HepG2 (cell line): ENCODE measurements around the gene PRSS38. TPM values are rescaled to one million over a fixed set of nuclear protein-coding genes. Genes with fewer than 3 reads are reported as not detected.

Source experiments
- ATAC-seq: fragments of 200-7000 bp; cut with Tn5 transposase; 3 replicates; pipeline ENCODE4 v1.9.1; 2020; ENCODE audit warnings: mild to moderate bottlenecking, moderate library complexity
- BruUV-seq: library from RNA; stranded (reverse); fragments of 400-500 nt; replicated peaks from 2 replicates; lab custom pipeline; 2021; lab: Mats Ljungman, UMichigan
- CTCF ChIA-PET: fragments of 300-600 bp; formaldehyde crosslinking; extraction: SDS; loops from one replicate; lab custom pipeline; 2021; ENCODE audit warnings: low total read pairs, inconsistent platforms, low intra/inter-chr PET ratio; lab: Yijun Ruan, JAX
- POLR2A ChIA-PET: fragments of 350-600 bp; sonication (Branson Sonifier 250); formaldehyde crosslinking; loops from one replicate; lab custom pipeline; 2020; ENCODE audit warnings: antibody characterized with exemption, inconsistent platforms; lab: Yijun Ruan, JAX
- DNase-seq: peaks from one replicate; pipeline ENCODE4 v3.0.0-alpha.2; 2015; ENCODE audit warnings: low spot score
- FAIRE-seq: peaks from 3 replicates; lab custom pipeline; 2011; peaks lifted over from hg19 to GRCh38; lab: Jason Lieb, UNC
- H2AFZ ChIP-seq: one replicate; pipeline ENCODE4 v1.6.1; 2011; ENCODE audit warnings: low read length, inconsistent platforms
- H3K27ac ChIP-seq: fragments of 300-600 bp; 3 replicates; pipeline ENCODE4 v1.8.0; 2011; ENCODE audit warnings: mixed run types, mild to moderate bottlenecking, mixed read lengths, low read length, inconsistent platforms; ENCODE audit not compliant: insufficient read depth; ENCODE audit errors: extremely low read length
- H3K27me3 ChIP-seq, 2 experiments: fragments of 200-600 bp in 1 of 2; 2 replicates in 1 of 2; 3 replicates in 1 of 2; pipeline versions ENCODE4 v1.6.0 to v1.8.0; 2011; ENCODE audit warnings: low read length in 2 of 2, mild to moderate bottlenecking in 2 of 2, moderate library complexity in 2 of 2, inconsistent platforms in 1 of 2; ENCODE audit not compliant: insufficient read depth in 2 of 2, control insufficient read depth in 1 of 2
- H3K36me3 ChIP-seq, 2 experiments: fragments of 200-600 bp in 1 of 2; replicated peaks in 1 of 2; 2 replicates in 1 of 2; 3 replicates in 1 of 2; pipeline versions ENCODE4 v1.5.1 to v1.8.0; 2011; ENCODE audit warnings: low read length in 2 of 2, inconsistent platforms in 1 of 2; ENCODE audit not compliant: insufficient read depth in 2 of 2, control insufficient read depth in 1 of 2
- H3K4me1 ChIP-seq: 2 replicates; pipeline ENCODE4 v1.5.1; 2012; ENCODE audit warnings: low read length, inconsistent platforms; ENCODE audit not compliant: insufficient read depth
- H3K4me2 ChIP-seq: 2 replicates; pipeline ENCODE4 v1.6.0; 2011; ENCODE audit warnings: low read depth, low read length, inconsistent platforms
- H3K4me3 ChIP-seq, 3 experiments: fragments of 200-600 bp in 1 of 3; sonication (generic), shearing (Covaris generic) in 1 of 3; replicated peaks in 1 of 3; 2 replicates each; pipeline ENCODE4 v1.5.1; 2011 to 2016; ENCODE audit warnings: low read length in 3 of 3, inconsistent platforms in 2 of 3, low read depth in 2 of 3, mild to moderate bottlenecking in 2 of 3, control low read depth in 1 of 3, mixed read lengths in 1 of 3; ENCODE audit not compliant: insufficient read depth in 1 of 3
- H3K79me2 ChIP-seq: one replicate; pipeline ENCODE4 v1.6.1; 2011; ENCODE audit warnings: low read length, inconsistent platforms; ENCODE audit not compliant: insufficient read depth
- H3K9ac ChIP-seq: 2 replicates; pipeline ENCODE4 v1.6.0; 2011; ENCODE audit warnings: mild to moderate bottlenecking, low read depth, low read length, inconsistent platforms; ENCODE audit not compliant: insufficient read depth
- H3K9me3 ChIP-seq: 2 replicates; pipeline ENCODE4 v1.5.1; 2012; ENCODE audit warnings: mild to moderate bottlenecking, low read length
- H4K20me1 ChIP-seq: 2 replicates; pipeline ENCODE4 v1.6.0; 2011; ENCODE audit warnings: inconsistent platforms, mild to moderate bottlenecking, low read length, moderate library complexity; ENCODE audit not compliant: insufficient read depth
- IKZF4 ChIP-seq: sonication (generic); formaldehyde crosslinking; IDR thresholded peaks from 2 replicates; pipeline ENCODE4 v1.5.1; 2020; ENCODE audit warnings: borderline replicate concordance, mild to moderate bottlenecking, low read depth, missing genetic modification reagents; ENCODE audit errors: not compliant biosample characterization
- KAT8 ChIP-seq: IDR thresholded peaks from 2 replicates; pipeline ENCODE4 v1.6.1; 2016; ENCODE audit warnings: missing genetic modification reagents, missing compliant biosample characterization
- MNT ChIP-seq: fragments of 450-650 bp; IDR thresholded peaks from 2 replicates; pipeline ENCODE4 v1.6.1; 2016
- NFYB ChIP-seq: sonication (generic); formaldehyde crosslinking; IDR thresholded peaks from 2 replicates; pipeline ENCODE4 v1.4.0; 2020; ENCODE audit warnings: missing genetic modification reagents
- ONECUT2 ChIP-seq: sonication (generic); formaldehyde crosslinking; IDR thresholded peaks from 2 replicates; pipeline ENCODE4 v1.4.0; 2020; ENCODE audit warnings: missing genetic modification reagents
- ZMYM4 ChIP-seq: sonication (generic); formaldehyde crosslinking; IDR thresholded peaks from 2 replicates; pipeline ENCODE4 v1.8.1; 2023; ENCODE audit warnings: mild to moderate bottlenecking, missing genetic modification reagents
- ZNF12 ChIP-seq: sonication (generic); formaldehyde crosslinking; IDR thresholded peaks from 2 replicates; pipeline ENCODE4 v1.5.0; 2020; ENCODE audit warnings: missing genetic modification reagents
- ZNF251 ChIP-seq: sonication (generic); formaldehyde crosslinking; IDR thresholded peaks from 2 replicates; pipeline ENCODE4 v1.9.0; 2021; ENCODE audit warnings: mild to moderate bottlenecking, missing genetic modification reagents
- ZNF687 ChIP-seq: sonication (generic); formaldehyde crosslinking; IDR thresholded peaks from 2 replicates; pipeline ENCODE4 v1.5.1; 2020; ENCODE audit warnings: mild to moderate bottlenecking, missing genetic modification reagents, moderate library complexity
- ZXDC ChIP-seq: sonication (generic); formaldehyde crosslinking; IDR thresholded peaks from 2 replicates; pipeline ENCODE4 v1.5.0; 2020; ENCODE audit warnings: mild to moderate bottlenecking, missing genetic modification reagents
- WGBS: methylation state at CpG from one replicate; pipeline ENCODE4 v1.1.6; 2017; ENCODE audit warnings: low lambda C conversion rate; 5-methylcytosine and 5-hydroxymethylcytosine counted together
- in situ Hi-C: cut with HindIII; loops from 2 replicates; pipeline ENCODE4 v1.10.0; 2017; ENCODE audit warnings: low pct_unique_long_range_greater_than_20kb; ENCODE audit not compliant: extremely low pct_ligation_motif_present
- intact Hi-C: fragments of 100-400 bp; cut with micrococcal nuclease; formaldehyde crosslinking; loops from one replicate; pipeline ENCODE4 v1.10.0; 2022; ENCODE audit not compliant: unreplicated experiment
- polyA plus RNA-seq, 8 experiments: library from polyadenylated mRNA; depleted of rRNA in 3 of 8; stranded (reverse) in 7 of 8; unstranded in 1 of 8; fragments of >200 nt; fragmentation: Illumina TruSeq in 4 of 8; extraction: Trizol in 4 of 8; gene quantifications; 2 replicates each; pipeline versions ENCODE4 v1.2.1 to v1.2.3, GENCODE V29; 2011 to 2016; ENCODE audit warnings: low read depth in 4 of 8, missing spikeins in 1 of 8, mixed read lengths in 1 of 8; ENCODE audit not compliant: insufficient read depth in 1 of 8
- total RNA-seq, 5 experiments: library from RNA; depleted of rRNA; stranded (reverse); fragments of >200 nt; fragmentation: Illumina TruSeq; extraction: Trizol; gene quantifications; 2 replicates each; pipeline ENCODE4 v1.2.3, GENCODE V29; 2016; ENCODE audit warnings: low read depth in 1 of 5

PRSS38 gene
- total and polyA plus RNA-seq, 2 of the 13 experiments (the other 11 are each of a cell fraction or from before 2014, with no cell fraction given), result not detected

GRCh38 chr1:227767401-227768124 lies 47.9 kb upstream of the PRSS38 start:
- Histone ChIP-seq H3K4me3 (no peak overlapping the region), H4K20me1 (peaks cover 5% of the 10 kb centered on the region; the same call in 1 of the 2 replicates), H3K9ac (no peak overlapping the region), H3K79me2 (no peaks in the 10 kb centered on the region), H3K36me3 (peaks cover 12 to 37% of the 10 kb centered on the region in 2 experiments; a peak in 4 of 5 replicates), H3K4me2 (no peak overlapping the region), H2AFZ (no peak overlapping the region), H3K27me3 (no peaks in the 10 kb centered on the region), H3K4me1 (no peaks in the 10 kb centered on the region), H3K27ac (no peak overlapping the region), H3K9me3 (no peaks in the 10 kb centered on the region)
- ChIA-PET CTCF (no interaction called here), POLR2A (no interaction called here)
- DNase-seq, result no peak
- in situ Hi-C loops (no loop called here), intact Hi-C loops (no loop called here)
- BruUV-seq, result no TSS peak
- TF ChIP-seq ZNF12 (CRISPR knock-in tag) (no peak), IKZF4 (no peak), MNT (peak; percentile 92)
- no peak for FAIRE-seq
- 95% methylated on average over 2 of the region's 6 CpGs for WGBS
- ATAC-seq, result no peak

GRCh38 chr1:227768125-227768439 lies 47.4 kb upstream of the PRSS38 start:
- POLR2A ChIA-PET, result no interaction called here
- CTCF ChIA-PET, result no interaction called here
- Histone ChIP-seq H3K9me3 (no peaks in the 10 kb centered on the region), H3K36me3 (peaks cover 11 to 37% of the 10 kb centered on the region in 2 experiments; a peak in 4 of 5 replicates), H3K27me3 (no peaks in the 10 kb centered on the region), H3K79me2 (no peaks in the 10 kb centered on the region), H3K4me2 (no peak overlapping the region), H3K4me3 (no peak overlapping the region), H3K9ac (no peak overlapping the region), H2AFZ (no peak overlapping the region), H4K20me1 (peaks cover 5% of the 10 kb centered on the region; the same call in 1 of the 2 replicates), H3K27ac (no peak overlapping the region), H3K4me1 (no peaks in the 10 kb centered on the region)
- ATAC-seq, result no peak
- intact Hi-C loops, result no loop called here
- 100% methylated on average over 3 of the region's 7 CpGs for WGBS
- no peak for DNase-seq
- no TSS peak for BruUV-seq
- no peak for FAIRE-seq
- in situ Hi-C loops, result no loop called here
- TF ChIP-seq KAT8 (CRISPR knock-in tag), result no peak
- TF ChIP-seq ZXDC, result no peak
- no peak for TF ChIP-seq ZMYM4 (CRISPR knock-in tag)
- no peak for TF ChIP-seq ONECUT2 (CRISPR knock-in tag)
- TF ChIP-seq NFYB (CRISPR knock-in tag), result no peak
- no peak for TF ChIP-seq ZNF687 (CRISPR knock-in tag)
- no peak for TF ChIP-seq ZNF251 (CRISPR knock-in tag)
